Peyer's patch (tissue), 4 donors: ENCODE data around the gene SLC29A2. TPM values are rescaled to one million over a fixed set of nuclear protein-coding genes. Genes with fewer than 3 reads are reported as not detected.

Experiments
- DNase-seq, 3 donors: peaks; one replicate each; pipeline ENCODE4 v3.0.0-alpha.2; 2017 to 2019
- H3K27ac ChIP-seq, 4 donors: fragments of 200-600 bp; sonication (generic); one replicate each; pipeline ENCODE4 v1.5.1; 2016 to 2019
- H3K27me3 ChIP-seq, 2 donors: fragments of 200-600 bp; sonication (generic); one replicate each; pipeline ENCODE4 v1.5.1; 2019
- H3K36me3 ChIP-seq, 3 donors: fragments of 200-600 bp; sonication (generic); one replicate each; pipeline ENCODE4 v1.5.1; 2016 to 2019
- H3K4me1 ChIP-seq, 4 donors: fragments of 200-600 bp; sonication (generic); one replicate each; pipeline ENCODE4 v1.5.1; 2016 to 2019
- H3K4me3 ChIP-seq, 4 donors: fragments of 200-600 bp; sonication (generic); 1 replicate in 3 of 4; 2 replicates in 1 of 4; pipeline ENCODE4 v1.5.1; 2016 to 2019; ENCODE audit warnings: mild to moderate bottlenecking in 1 of 4
- H3K9me3 ChIP-seq, 4 donors: fragments of 200-600 bp; sonication (generic); one replicate each; pipeline ENCODE4 v1.5.1; 2016 to 2019; ENCODE audit warnings: mild to moderate bottlenecking in 1 of 4
- POLR2A ChIP-seq, 2 donors: fragments of 450-650 bp; IDR thresholded peaks; one replicate each; pipeline ENCODE4 v1.5.1; 2017; ENCODE audit warnings: antibody characterized with exemption in 2 of 2, mild to moderate bottlenecking in 2 of 2, moderate library complexity in 2 of 2
- total RNA-seq, 4 donors: library from RNA; depleted of rRNA; stranded (reverse); fragments of >200 nt; gene quantifications; one replicate each; pipeline ENCODE4 v1.1.0, GENCODE V29; 2016
- TF ChIP-seq, protein P1 (sequence below), 6 experiments: fragments of 450-650 bp in 4 of 6; fragments of 200-600 bp in 2 of 6; sonication (generic) in 1 of 6; IDR thresholded peaks; one replicate each; pipeline ENCODE4 v1.5.1; 2017 to 2019; ENCODE audit warnings: antibody characterized with exemption in 6 of 6, mild to moderate bottlenecking in 3 of 6, moderate library complexity in 1 of 6

The SLC29A2 gene
- total RNA-seq, 4 donors from 2014 or later: 7.4 to 21.6 (median 17.1) TPM

DNA sequence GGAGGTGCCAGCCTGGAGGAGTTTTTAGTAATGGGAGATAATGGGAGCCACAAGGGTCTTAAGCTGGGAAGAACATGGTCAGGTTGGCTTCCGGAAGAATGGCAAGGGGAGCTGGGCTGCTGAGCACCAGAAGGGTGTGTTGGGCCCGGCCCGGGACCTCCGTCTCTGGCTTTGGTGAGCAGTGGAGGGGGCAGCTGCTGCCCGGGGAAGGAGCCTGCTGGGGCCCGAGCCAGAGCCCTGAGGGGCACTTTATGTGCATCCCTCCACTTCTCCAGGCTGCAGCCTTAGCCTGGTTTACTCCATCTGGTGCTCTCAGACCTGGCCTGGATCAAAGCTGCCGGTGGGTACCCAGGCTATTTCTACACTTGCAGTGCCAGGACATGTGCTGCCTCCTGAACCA is 40.5 kb upstream of the SLC29A2 start:
- H3K4me1 ChIP-seq: peaks cover 0 to 11% (median 3%) of the 10 kb centered on the region in 4 donors
- no peak overlapping the region for H3K27ac ChIP-seq
- no peaks in the 10 kb centered on the region for H3K9me3 ChIP-seq
- no peaks in the 10 kb centered on the region for H3K36me3 ChIP-seq
- H3K4me3 ChIP-seq: no peak overlapping the region
- TF ChIP-seq, protein P1, sequence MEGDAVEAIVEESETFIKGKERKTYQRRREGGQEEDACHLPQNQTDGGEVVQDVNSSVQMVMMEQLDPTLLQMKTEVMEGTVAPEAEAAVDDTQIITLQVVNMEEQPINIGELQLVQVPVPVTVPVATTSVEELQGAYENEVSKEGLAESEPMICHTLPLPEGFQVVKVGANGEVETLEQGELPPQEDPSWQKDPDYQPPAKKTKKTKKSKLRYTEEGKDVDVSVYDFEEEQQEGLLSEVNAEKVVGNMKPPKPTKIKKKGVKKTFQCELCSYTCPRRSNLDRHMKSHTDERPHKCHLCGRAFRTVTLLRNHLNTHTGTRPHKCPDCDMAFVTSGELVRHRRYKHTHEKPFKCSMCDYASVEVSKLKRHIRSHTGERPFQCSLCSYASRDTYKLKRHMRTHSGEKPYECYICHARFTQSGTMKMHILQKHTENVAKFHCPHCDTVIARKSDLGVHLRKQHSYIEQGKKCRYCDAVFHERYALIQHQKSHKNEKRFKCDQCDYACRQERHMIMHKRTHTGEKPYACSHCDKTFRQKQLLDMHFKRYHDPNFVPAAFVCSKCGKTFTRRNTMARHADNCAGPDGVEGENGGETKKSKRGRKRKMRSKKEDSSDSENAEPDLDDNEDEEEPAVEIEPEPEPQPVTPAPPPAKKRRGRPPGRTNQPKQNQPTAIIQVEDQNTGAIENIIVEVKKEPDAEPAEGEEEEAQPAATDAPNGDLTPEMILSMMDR (IDR thresholded peaks at IDR 0.05): no peak
- TF ChIP-seq POLR2A (IDR thresholded peaks at IDR 0.05): no peak
- no peak for DNase-seq
- no peaks in the 10 kb centered on the region for H3K27me3 ChIP-seq

DNA sequence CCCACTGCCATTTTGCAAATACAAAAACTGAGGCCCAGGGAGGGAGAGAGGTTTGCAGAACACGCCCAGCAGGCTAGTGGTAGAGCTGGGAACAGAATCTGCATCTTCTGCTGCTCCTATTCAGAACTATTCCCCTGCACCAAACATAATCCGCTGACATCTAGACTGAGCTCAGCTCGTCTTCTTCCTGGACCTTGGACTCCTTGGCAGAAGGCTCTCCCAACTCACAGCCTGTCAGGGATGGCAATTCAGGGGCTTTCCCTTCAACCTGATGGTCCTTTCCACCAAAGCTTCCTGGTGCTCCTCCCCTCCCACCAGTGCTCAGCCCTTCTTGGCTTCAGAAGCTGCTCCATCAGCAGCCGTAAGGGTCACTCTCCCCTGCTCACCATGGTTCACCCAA is 39.8 kb upstream of the SLC29A2 start:
- no peak for TF ChIP-seq POLR2A (IDR thresholded peaks at IDR 0.05)
- TF ChIP-seq, protein P1 (IDR thresholded peaks at IDR 0.05): no peak
- H3K9me3 ChIP-seq: no peaks in the 10 kb centered on the region
- no peak overlapping the region for H3K4me3 ChIP-seq
- no peaks in the 10 kb centered on the region for H3K36me3 ChIP-seq
- peaks cover 0 to 11% (median 3%) of the 10 kb centered on the region in 4 donors for H3K4me1 ChIP-seq
- DNase-seq: no peak
- no peak overlapping the region for H3K27ac ChIP-seq
- no peaks in the 10 kb centered on the region for H3K27me3 ChIP-seq

DNA sequence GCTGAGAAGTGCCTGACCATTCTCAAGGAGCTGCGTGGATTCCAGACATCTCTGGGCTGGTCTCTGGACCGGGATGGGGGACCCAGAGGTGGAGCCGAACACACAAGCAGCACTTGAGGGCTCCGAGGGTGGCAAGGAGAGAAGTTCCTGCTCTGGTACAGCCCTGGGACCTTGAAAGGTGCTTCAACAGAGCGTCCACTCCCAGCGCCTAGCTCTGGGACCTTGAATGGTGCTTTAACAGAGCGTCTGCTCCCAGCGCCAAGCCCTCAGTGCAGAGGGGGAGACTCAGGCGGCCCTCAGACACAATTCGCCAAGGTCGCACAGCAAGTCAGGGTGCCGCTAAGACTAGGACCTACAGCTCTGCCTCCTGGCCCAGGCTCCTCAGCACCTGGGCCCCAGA is 38.6 kb upstream of the SLC29A2 start:
- no peaks in the 10 kb centered on the region for H3K9me3 ChIP-seq
- H3K27ac ChIP-seq: peak overlapping the region in 1 of 4 donors; percentile 2

DNA sequence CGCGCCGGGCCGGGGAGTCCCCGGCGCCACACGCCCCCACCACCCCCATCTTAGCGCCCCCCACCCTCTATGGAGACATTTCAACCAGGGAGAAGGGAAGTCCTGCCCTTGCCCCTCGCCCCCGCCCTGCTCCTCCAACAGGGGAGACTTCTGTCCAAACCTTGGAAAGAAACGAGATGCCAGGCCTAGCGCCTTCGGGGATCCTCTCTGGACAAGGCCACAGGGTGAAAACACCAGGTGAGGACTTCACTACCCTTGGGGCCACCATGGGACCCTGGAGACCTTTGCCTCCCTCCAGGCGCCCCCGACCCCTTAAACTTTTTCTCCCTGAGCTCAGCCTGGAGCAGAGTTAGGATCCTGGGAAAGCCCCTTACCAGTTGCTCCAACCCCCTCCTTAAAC is 37.7 kb upstream of the SLC29A2 start:
- Histone ChIP-seq H3K27ac (peak overlapping the region in 3 of 4 donors; percentile 10 to 79 (median 40)), H3K9me3 (no peaks in the 10 kb centered on the region), H3K4me1 (peaks cover 0 to 11% (median 3%) of the 10 kb centered on the region in 4 donors), H3K4me3 (peak overlapping the region in 3 of 4 donors; percentile 6 to 47 (median 45)), H3K36me3 (no peaks in the 10 kb centered on the region), H3K27me3 (no peaks in the 10 kb centered on the region)
- DNase-seq: no peak
- TF ChIP-seq, protein P1 (IDR thresholded peaks at IDR 0.05): no peak
- no peak for TF ChIP-seq POLR2A (IDR thresholded peaks at IDR 0.05)

More for the DNA sequence above, 38.6 kb upstream of the SLC29A2 start:
- Histone ChIP-seq H3K36me3 (no peaks in the 10 kb centered on the region), H3K4me1 (peaks cover 0 to 11% (median 3%) of the 10 kb centered on the region in 4 donors), H3K27me3 (no peaks in the 10 kb centered on the region), H3K4me3 (no peak overlapping the region)
- TF ChIP-seq, protein P1 (IDR thresholded peaks at IDR 0.05): no peak
- TF ChIP-seq POLR2A (IDR thresholded peaks at IDR 0.05): no peak
- DNase-seq: no peak

DNA sequence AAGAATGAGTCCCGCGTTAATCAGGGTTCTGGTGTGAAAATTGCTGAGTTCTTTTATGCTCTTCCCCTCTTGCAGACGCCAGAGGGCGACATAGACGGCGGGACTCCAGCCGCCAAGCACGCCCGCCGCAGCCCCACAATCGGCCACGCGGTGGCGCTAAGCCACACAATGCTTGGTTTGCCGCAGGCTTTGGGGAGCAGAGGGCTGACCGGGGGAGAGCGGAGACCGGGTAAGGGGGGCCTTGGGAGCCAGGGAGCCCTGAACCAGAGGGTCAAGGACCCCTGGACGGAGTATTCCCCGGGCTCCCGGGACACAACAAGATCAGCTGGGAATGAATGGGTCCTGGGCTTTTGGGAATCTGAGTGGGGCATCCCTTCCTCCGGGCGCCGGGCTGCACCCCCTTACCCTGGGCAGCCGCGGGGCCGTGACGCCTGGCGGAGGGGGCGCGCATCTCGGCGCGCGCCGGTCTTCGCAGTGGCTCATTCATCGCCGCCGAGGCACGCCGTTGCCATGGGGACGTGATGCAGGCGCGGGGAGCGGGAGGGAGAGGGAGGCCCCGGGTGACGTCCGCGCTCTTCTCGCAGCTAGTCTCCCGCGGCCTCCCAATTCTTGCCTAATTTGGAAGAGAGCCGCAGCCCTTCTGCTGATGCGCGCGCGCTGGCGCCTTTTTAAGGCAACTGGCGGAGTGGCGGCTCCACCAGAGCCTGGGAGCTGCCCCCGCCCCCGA is 37.1 kb upstream of the SLC29A2 start:
- Histone ChIP-seq H3K36me3 (no peaks in the 10 kb centered on the region), H3K4me3 (peak overlapping the region; percentile 6 to 47 (median 28)), H3K27me3 (no peaks in the 10 kb centered on the region), H3K9me3 (no peaks in the 10 kb centered on the region), H3K27ac (peak overlapping the region in 3 of 4 donors; percentile 36 to 79 (median 40)), H3K4me1 (peaks cover 0 to 11% (median 3%) of the 10 kb centered on the region in 4 donors)
- TF ChIP-seq POLR2A (IDR thresholded peaks at IDR 0.05): no peak
- TF ChIP-seq, protein P1 (IDR thresholded peaks at IDR 0.05): peak; percentile 99 to 100 (median 100)
- peak; percentile 89 to 95 (median 92) for DNase-seq
